Loucy (cell line): Measurements from ENCODE around the gene VAV2.

Experiments
- H2AFZ ChIP-seq: fragments of 200-600 bp; sonication (generic); 2 replicates; pipeline ENCODE4 v1.6.0; 2016; ENCODE audit warnings: antibody characterized with exemption, mild to moderate bottlenecking, low read length, moderate library complexity
- H3F3A ChIP-seq: fragments of 200-600 bp; 2 replicates; pipeline ENCODE4 v1.6.0; 2016; ENCODE audit warnings: antibody characterized with exemption, low read depth, mild to moderate bottlenecking
- H3K27me3 ChIP-seq: fragments of 200-600 bp; sonication (generic); 2 replicates; pipeline ENCODE4 v1.6.1; 2014; ENCODE audit warnings: low read length, mild to moderate bottlenecking; ENCODE audit not compliant: insufficient read depth, poor library complexity, severe bottlenecking
- H3K36me3 ChIP-seq: fragments of 200-600 bp; sonication (generic); 2 replicates; pipeline ENCODE4 v1.6.1; 2016; ENCODE audit warnings: low read length; ENCODE audit not compliant: insufficient read depth
- H3K4me1 ChIP-seq: fragments of 200-600 bp; sonication (generic); 2 replicates; pipeline ENCODE4 v1.5.1; 2014; ENCODE audit warnings: low read length, mild to moderate bottlenecking; ENCODE audit not compliant: insufficient read depth, poor library complexity, severe bottlenecking
- H3K4me2 ChIP-seq: fragments of 200-600 bp; sonication (generic); 2 replicates; pipeline ENCODE4 v1.6.0; 2014; ENCODE audit warnings: antibody characterized with exemption, low read length, low read depth, mild to moderate bottlenecking; ENCODE audit not compliant: poor library complexity, severe bottlenecking
- H3K4me3 ChIP-seq: fragments of 200-600 bp; sonication (generic); 2 replicates; pipeline ENCODE4 v1.5.1; 2014; ENCODE audit warnings: low read length, mild to moderate bottlenecking, mixed read lengths; ENCODE audit not compliant: poor library complexity, severe bottlenecking
- H3K79me2 ChIP-seq: fragments of 200-600 bp; sonication (generic); 2 replicates; pipeline ENCODE4 v1.6.1; 2014; ENCODE audit warnings: low read length; ENCODE audit not compliant: insufficient read depth
- H3K9ac ChIP-seq: fragments of 200-600 bp; sonication (generic); 2 replicates; pipeline ENCODE4 v1.6.0; 2014; ENCODE audit warnings: mild to moderate bottlenecking, low read depth, low read length, moderate library complexity; ENCODE audit not compliant: poor library complexity, severe bottlenecking
- H3K9me2 ChIP-seq: fragments of 200-600 bp; sonication (generic); replicated peaks from 2 replicates; pipeline ENCODE4 v1.6.1; 2016; ENCODE audit warnings: low read depth, low read length, mixed read lengths
- H3K9me3 ChIP-seq: fragments of 200-600 bp; sonication (generic); 2 replicates; pipeline ENCODE4 v1.6.1; 2014; ENCODE audit warnings: mild to moderate bottlenecking, antibody characterized with exemption, low read length, low read depth; ENCODE audit not compliant: insufficient read depth
- H4K20me1 ChIP-seq: fragments of 200-600 bp; sonication (generic); 2 replicates; pipeline ENCODE4 v1.6.0; 2014; ENCODE audit warnings: antibody characterized with exemption, low read length, mild to moderate bottlenecking; ENCODE audit not compliant: insufficient read depth, poor library complexity, severe bottlenecking
- EZH2phosphoT487 ChIP-seq: fragments of 200-600 bp; IDR thresholded peaks from 2 replicates; pipeline ENCODE4 v1.6.1; 2018; ENCODE audit warnings: antibody characterized with exemption, mild to moderate bottlenecking, moderate library complexity, borderline replicate concordance
- TF ChIP-seq, protein P1 (sequence below): fragments of 200-600 bp; sonication (generic); conservative IDR thresholded peaks from 2 replicates; pipeline ENCODE4 v1.5.1; 2014; ENCODE audit warnings: mild to moderate bottlenecking, antibody characterized with exemption, low read length

The VAV2 gene

DNA sequence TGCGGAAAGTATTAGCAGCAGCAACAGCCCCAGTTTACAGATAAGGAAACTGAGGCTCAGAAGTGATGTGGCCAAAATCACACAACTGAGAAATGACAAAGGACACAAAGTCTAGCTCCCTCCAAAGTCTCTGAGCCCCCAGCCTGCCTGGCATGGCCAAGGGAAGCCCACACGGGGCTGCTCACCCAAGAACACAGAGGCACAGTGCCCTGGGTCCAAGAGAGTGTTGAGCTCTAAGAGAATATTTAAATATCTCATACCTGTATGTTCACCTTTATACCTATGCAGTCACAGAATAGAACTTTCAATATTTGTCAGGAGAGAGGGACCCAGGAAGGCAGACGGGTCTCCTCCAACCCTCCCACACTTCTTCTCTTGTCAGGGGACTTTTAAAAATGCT lies 16.6 kb downstream of the VAV2 start:
- Histone ChIP-seq H3K4me2 (no peak overlapping the region), H3K79me2 (peaks cover 82% of the 10 kb centered on the region; the same call in 1 of the 2 replicates), H3K4me1 (no peaks in the 10 kb centered on the region)

DNA sequence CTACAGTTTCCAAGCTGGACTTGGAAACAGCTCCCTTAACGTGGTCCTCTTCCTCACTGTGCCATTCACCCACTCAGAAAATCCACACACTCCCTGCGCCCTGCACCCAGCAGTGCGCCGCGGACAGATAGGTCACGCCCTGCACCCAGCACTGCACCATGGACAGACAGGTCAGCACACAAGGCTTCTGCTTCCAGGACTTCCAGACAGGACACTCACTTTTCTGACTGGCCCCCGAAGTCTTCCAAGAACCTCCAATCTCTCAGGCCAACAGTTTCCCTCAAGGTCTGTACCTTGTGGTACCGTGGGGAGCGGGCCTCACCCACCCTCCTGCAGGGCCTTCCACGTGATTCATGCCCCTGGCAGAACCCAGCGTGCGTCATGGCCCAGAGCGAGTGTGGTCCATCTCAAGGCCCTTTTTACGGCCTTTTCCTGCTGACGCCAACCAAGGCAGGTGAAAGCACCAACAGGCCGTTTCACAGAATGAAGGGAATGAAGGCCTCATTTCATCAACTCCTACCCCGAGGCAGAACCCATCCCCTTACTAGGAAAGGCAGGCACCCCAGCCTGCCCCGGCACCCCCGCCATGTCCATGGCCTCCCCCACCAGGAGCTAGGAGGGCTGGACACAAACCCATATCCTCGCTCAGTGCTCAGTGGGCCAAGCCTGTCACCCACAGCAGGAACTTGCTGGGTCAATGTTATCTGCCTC lies 17.3 kb downstream of the VAV2 start:
- no peak for TF ChIP-seq EZH2phosphoT487
- TF ChIP-seq, protein P1, sequence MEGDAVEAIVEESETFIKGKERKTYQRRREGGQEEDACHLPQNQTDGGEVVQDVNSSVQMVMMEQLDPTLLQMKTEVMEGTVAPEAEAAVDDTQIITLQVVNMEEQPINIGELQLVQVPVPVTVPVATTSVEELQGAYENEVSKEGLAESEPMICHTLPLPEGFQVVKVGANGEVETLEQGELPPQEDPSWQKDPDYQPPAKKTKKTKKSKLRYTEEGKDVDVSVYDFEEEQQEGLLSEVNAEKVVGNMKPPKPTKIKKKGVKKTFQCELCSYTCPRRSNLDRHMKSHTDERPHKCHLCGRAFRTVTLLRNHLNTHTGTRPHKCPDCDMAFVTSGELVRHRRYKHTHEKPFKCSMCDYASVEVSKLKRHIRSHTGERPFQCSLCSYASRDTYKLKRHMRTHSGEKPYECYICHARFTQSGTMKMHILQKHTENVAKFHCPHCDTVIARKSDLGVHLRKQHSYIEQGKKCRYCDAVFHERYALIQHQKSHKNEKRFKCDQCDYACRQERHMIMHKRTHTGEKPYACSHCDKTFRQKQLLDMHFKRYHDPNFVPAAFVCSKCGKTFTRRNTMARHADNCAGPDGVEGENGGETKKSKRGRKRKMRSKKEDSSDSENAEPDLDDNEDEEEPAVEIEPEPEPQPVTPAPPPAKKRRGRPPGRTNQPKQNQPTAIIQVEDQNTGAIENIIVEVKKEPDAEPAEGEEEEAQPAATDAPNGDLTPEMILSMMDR = no peak
- H3K36me3 ChIP-seq = no peaks in the 10 kb centered on the region
- no peaks in the 10 kb centered on the region for H3K27me3 ChIP-seq
- no peaks in the 10 kb centered on the region for H3K4me1 ChIP-seq
- H3K9me3 ChIP-seq = no peaks in the 10 kb centered on the region
- no peaks in the 10 kb centered on the region for H3K9me2 ChIP-seq
- no peaks in the 10 kb centered on the region for H3F3A ChIP-seq
- H3K4me2 ChIP-seq = no peak overlapping the region
- H2AFZ ChIP-seq = no peak overlapping the region
- H3K79me2 ChIP-seq = peaks cover 81% of the 10 kb centered on the region; the same call in 1 of the 2 replicates
- H3K4me3 ChIP-seq = no peak overlapping the region
- H4K20me1 ChIP-seq = peaks cover 24% of the 10 kb centered on the region
- H3K9ac ChIP-seq = no peak overlapping the region

More for the DNA sequence above, 16.6 kb downstream of the VAV2 start:
- Histone ChIP-seq H3K27me3 (no peaks in the 10 kb centered on the region), H3K9me2 (no peaks in the 10 kb centered on the region), H3K4me3 (no peak overlapping the region), H3F3A (no peaks in the 10 kb centered on the region), H3K36me3 (no peaks in the 10 kb centered on the region), H4K20me1 (peaks cover 24% of the 10 kb centered on the region), H2AFZ (no peak overlapping the region), H3K9ac (no peak overlapping the region), H3K9me3 (no peaks in the 10 kb centered on the region)
- TF ChIP-seq, protein P1 = no peak
- TF ChIP-seq EZH2phosphoT487 = no peak

GRCh38 chr9:133973791-133974630 lies 18.1 kb downstream of the VAV2 start:
- no peak overlapping the region for H2AFZ ChIP-seq
- H3K4me2 ChIP-seq = no peak overlapping the region
- no peaks in the 10 kb centered on the region for H3K4me1 ChIP-seq
- H3F3A ChIP-seq = no peaks in the 10 kb centered on the region
- no peaks in the 10 kb centered on the region for H3K9me2 ChIP-seq
- TF ChIP-seq, protein P1 = no peak
- no peak for TF ChIP-seq EZH2phosphoT487
- H3K27me3 ChIP-seq = no peaks in the 10 kb centered on the region
- no peak overlapping the region for H3K9ac ChIP-seq
- H3K9me3 ChIP-seq = no peaks in the 10 kb centered on the region
- H3K4me3 ChIP-seq = no peak overlapping the region
- no peaks in the 10 kb centered on the region for H3K36me3 ChIP-seq
- peaks cover 23% of the 10 kb centered on the region for H4K20me1 ChIP-seq
- H3K79me2 ChIP-seq = peaks cover 81% of the 10 kb centered on the region; the same call in 1 of the 2 replicates
